K562 (cell line): ENCODE results near the gene COLEC12. TPM values are rescaled to one million over a fixed set of nuclear protein-coding genes. Genes with fewer than 3 reads are reported as not detected.

ENCODE experiments used
- ATF4 ChIP-seq: fragments of 450-650 bp; formaldehyde crosslinking; IDR thresholded peaks from 2 replicates; pipeline ENCODE4 v1.4.0; 2022; ENCODE audit warnings: mild to moderate bottlenecking, moderate library complexity
- CBFA2T3 ChIP-seq: fragments of 450-650 bp; IDR thresholded peaks from 2 replicates; pipeline ENCODE4 v1.6.1; 2017
- ETV1 ChIP-seq: fragments of 450-650 bp; conservative IDR thresholded peaks from 2 replicates; pipeline ENCODE4 v1.6.1; 2016; ENCODE audit warnings: missing genetic modification characterization, control low read depth, low read depth, missing compliant biosample characterization
- FOXP4 ChIP-seq: sonication (generic); formaldehyde crosslinking; IDR thresholded peaks from 2 replicates; pipeline ENCODE4 v1.8.0; 2022; ENCODE audit warnings: mild to moderate bottlenecking, missing genetic modification reagents, borderline replicate concordance
- ID3 ChIP-seq, 2 experiments: fragments of 250-450 bp in 1 of 2; fragments of 450-650 bp in 1 of 2; sonication (Bioruptor Pico) in 1 of 2; IDR thresholded peaks; 2 replicates each; pipeline versions ENCODE4 v1.6.1 to v1.8.0; 2016 to 2021; ENCODE audit warnings: mild to moderate bottlenecking in 2 of 2, moderate library complexity in 2 of 2, missing compliant biosample characterization in 1 of 2, missing genetic modification characterization in 1 of 2
- IRF2 ChIP-seq: sonication (generic); formaldehyde crosslinking; IDR thresholded peaks from 2 replicates; pipeline ENCODE4 v1.8.1; 2022; ENCODE audit warnings: mild to moderate bottlenecking, missing genetic modification reagents
- LEF1 ChIP-seq: fragments of 450-650 bp; IDR thresholded peaks from 2 replicates; pipeline ENCODE4 v1.6.1; 2016; ENCODE audit warnings: mild to moderate bottlenecking
- MAFF ChIP-seq: IDR thresholded peaks from 2 replicates; pipeline ENCODE4 v1.6.1; 2012; ENCODE audit warnings: low read length, improper control_type of control experiment
- MLX ChIP-seq, 2 experiments: fragments of 450-650 bp in 1 of 2; sonication (generic) in 1 of 2; formaldehyde crosslinking; conservative IDR thresholded peaks; 2 replicates each; pipeline versions ENCODE4 v1.4.0 to v1.8.1; 2020 to 2022; ENCODE audit warnings: mild to moderate bottlenecking in 1 of 2, missing genetic modification reagents in 1 of 2
- SREBF2 ChIP-seq: sonication (generic); formaldehyde crosslinking; IDR thresholded peaks from 2 replicates; pipeline ENCODE4 v1.4.0; 2020; ENCODE audit warnings: mild to moderate bottlenecking, missing genetic modification reagents
- ZBTB8A ChIP-seq: fragments of 450-650 bp; IDR thresholded peaks from 2 replicates; pipeline ENCODE4 v1.6.1; 2018; ENCODE audit warnings: mild to moderate bottlenecking, moderate library complexity; ENCODE audit not compliant: partially characterized antibody
- ZNF316 ChIP-seq: fragments of 450-650 bp; IDR thresholded peaks from 2 replicates; pipeline ENCODE4 v1.6.1; 2016
- ZNF444 ChIP-seq: fragments of 250-450 bp; sonication (Bioruptor Pico); IDR thresholded peaks from 2 replicates; pipeline ENCODE4 v1.4.0; 2020; ENCODE audit warnings: mild to moderate bottlenecking, moderate library complexity
- ZNF76 ChIP-seq: fragments of 250-450 bp; sonication (Bioruptor Pico); IDR thresholded peaks from 2 replicates; pipeline ENCODE4 v1.4.0; 2020; ENCODE audit warnings: mild to moderate bottlenecking, moderate library complexity, borderline replicate concordance
- polyA plus RNA-seq, 8 experiments: library from polyadenylated mRNA; depleted of rRNA in 4 of 8; stranded (reverse) in 5 of 8; unstranded in 3 of 8; fragments of >200 nt; fragmentation: Nextera tagmentation in 2 of 8; fragmentation: Illumina TruSeq in 1 of 8; extraction: Ambion mirVana in 2 of 8; extraction: Trizol in 1 of 8; gene quantifications; 2 replicates each; pipeline versions ENCODE4 v1.2.1 to v1.2.3, GENCODE V29; 2011 to 2014; ENCODE audit warnings: inconsistent platforms in 1 of 8, missing spikeins in 1 of 8
- total RNA-seq, 7 experiments: library from RNA; depleted of rRNA in 6 of 7; stranded (reverse); fragments of >200 nt in 6 of 7; fragmentation: Illumina TruSeq in 2 of 7; extraction: Trizol in 2 of 7; gene quantifications; 2 replicates each; pipeline versions ENCODE4 v1.2.1 to v1.2.3, GENCODE V29; 2011 to 2021; ENCODE audit warnings: low replicate concordance in 1 of 7
- TF ChIP-seq, protein P1 (sequence below), 2 experiments: fragments of 450-650 bp in 1 of 2; sonication (generic) in 1 of 2; formaldehyde crosslinking in 1 of 2; IDR thresholded peaks in 1 of 2; conservative IDR thresholded peaks in 1 of 2; 2 replicates each; pipeline versions ENCODE4 v1.6.1 to v1.8.1; 2016 to 2023; ENCODE audit warnings: mild to moderate bottlenecking in 2 of 2, moderate library complexity in 2 of 2, inconsistent platforms in 1 of 2, missing genetic modification reagents in 1 of 2
- TF ChIP-seq, protein P2 (sequence below), 2 experiments: IDR thresholded peaks in 1 of 2; conservative IDR thresholded peaks in 1 of 2; 2 replicates each; pipeline ENCODE4 v1.6.1; 2016; ENCODE audit warnings: low read depth in 2 of 2, mild to moderate bottlenecking in 1 of 2, missing compliant biosample characterization in 1 of 2, missing genetic modification characterization in 1 of 2, moderate library complexity in 1 of 2

The COLEC12 gene
- total and polyA plus RNA-seq, 9 of the 15 experiments (the other 6 are each of a cell fraction or from before 2014, with no cell fraction given), result 0.04 TPM; not detected in 8

GRCh38 chr18:519019-519879 lies 18.7 kb upstream of the COLEC12 start (continued):
- TF ChIP-seq ZNF316 (peak; percentile 94), ZBTB8A (no peak), FOXP4 (CRISPR knock-in tag) (no peak), ZNF76 (CRISPR knock-in tag) (0 out of 2 replicates have a peak, but pooled peaks have one; percentile 62), SREBF2 (0 out of 2 replicates have a peak, but pooled peaks have one; percentile 68), ID3 (CRISPR knock-in tag; IDR thresholded peaks at IDR 0.05) (no peak), ID3 (tag; IDR thresholded peaks at IDR 0.05) (no peak), ETV1 (tag) (peak; percentile 50), ZNF444 (CRISPR knock-in tag) (no peak), LEF1 (peak; percentile 50; the same call in 1 of the 2 replicates), IRF2 (CRISPR knock-in tag) (no peak), MLX (CRISPR knock-in tag; conservative IDR thresholded peaks at IDR 0.05) (0 out of 4 replicates have a peak, but pooled peaks of 1 of the 2 experiments have one; percentile 30), ATF4 (CRISPR knock-in tag) (peak; percentile 32; the same call in 1 of the 2 replicates), CBFA2T3 (0 out of 2 replicates have a peak, but pooled peaks have one; percentile 5), MAFF (peak; percentile 89)
- TF ChIP-seq, protein P1, sequence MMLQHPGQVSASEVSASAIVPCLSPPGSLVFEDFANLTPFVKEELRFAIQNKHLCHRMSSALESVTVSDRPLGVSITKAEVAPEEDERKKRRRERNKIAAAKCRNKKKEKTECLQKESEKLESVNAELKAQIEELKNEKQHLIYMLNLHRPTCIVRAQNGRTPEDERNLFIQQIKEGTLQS (IDR thresholded peaks at IDR 0.05), result peak; percentile 31; the same call in 1 of the 2 replicates
- TF ChIP-seq, protein P1 (CRISPR knock-in tag; conservative IDR thresholded peaks at IDR 0.05), result no peak
- TF ChIP-seq, protein P2, sequence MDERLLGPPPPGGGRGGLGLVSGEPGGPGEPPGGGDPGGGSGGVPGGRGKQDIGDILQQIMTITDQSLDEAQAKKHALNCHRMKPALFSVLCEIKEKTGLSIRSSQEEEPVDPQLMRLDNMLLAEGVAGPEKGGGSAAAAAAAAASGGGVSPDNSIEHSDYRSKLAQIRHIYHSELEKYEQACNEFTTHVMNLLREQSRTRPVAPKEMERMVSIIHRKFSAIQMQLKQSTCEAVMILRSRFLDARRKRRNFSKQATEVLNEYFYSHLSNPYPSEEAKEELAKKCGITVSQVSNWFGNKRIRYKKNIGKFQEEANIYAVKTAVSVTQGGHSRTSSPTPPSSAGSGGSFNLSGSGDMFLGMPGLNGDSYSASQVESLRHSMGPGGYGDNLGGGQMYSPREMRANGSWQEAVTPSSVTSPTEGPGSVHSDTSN (CRISPR knock-in tag; IDR thresholded peaks at IDR 0.05; ENCODE audit: low read depth), result no peak
- TF ChIP-seq, protein P2 (tag; conservative IDR thresholded peaks at IDR 0.05; ENCODE audit: low read depth), result peak; percentile 66
